GM12878 (cell line): ENCODE data around the gene THUMPD3. TPM values are rescaled to one million over a fixed set of nuclear protein-coding genes. Genes with fewer than 3 reads are reported as not detected.

Experiments used
- CBX5 ChIP-seq: sonication (generic); IDR thresholded peaks from 2 replicates; pipeline ENCODE4 v1.6.1; 2016; ENCODE audit warnings: low read depth, moderate library complexity, mild to moderate bottlenecking, inconsistent platforms
- CHD4 ChIP-seq: fragments of 200-600 bp; sonication (generic); IDR thresholded peaks from 2 replicates; pipeline ENCODE4 v1.6.1; 2016; ENCODE audit warnings: mild to moderate bottlenecking
- EP300 ChIP-seq, 2 experiments: fragments of 150-350 bp in 1 of 2; IDR thresholded peaks; 2 replicates each; pipeline ENCODE4 v1.6.1; 2011 to 2012; ENCODE audit warnings: low read depth in 2 of 2, low read length in 2 of 2, borderline replicate concordance in 1 of 2, improper control_type of control experiment in 1 of 2, inconsistent platforms in 1 of 2; ENCODE audit not compliant: control insufficient read depth in 1 of 2
- FOXK2 ChIP-seq: fragments of 450-650 bp; IDR thresholded peaks from 2 replicates; pipeline ENCODE4 v1.6.1; 2017; ENCODE audit warnings: mild to moderate bottlenecking, moderate library complexity
- GABPA ChIP-seq: IDR thresholded peaks from 2 replicates; pipeline ENCODE4 v1.6.1; 2014; ENCODE audit warnings: antibody characterized with exemption, low read depth, mild to moderate bottlenecking, inconsistent platforms
- IKZF1 ChIP-seq: fragments of 450-650 bp; conservative IDR thresholded peaks from 2 replicates; pipeline ENCODE4 v1.6.1; 2017; ENCODE audit warnings: antibody characterized with exemption, mild to moderate bottlenecking
- KAT2A ChIP-seq: conservative IDR thresholded peaks from 2 replicates; pipeline ENCODE4 v1.6.1; 2011; ENCODE audit warnings: low read depth, low read length; ENCODE audit not compliant: control insufficient read depth
- MEF2B ChIP-seq: fragments of 450-650 bp; IDR thresholded peaks from 2 replicates; pipeline ENCODE4 v1.6.1; 2018; ENCODE audit warnings: mild to moderate bottlenecking, moderate library complexity; ENCODE audit not compliant: partially characterized antibody, poor library complexity, severe bottlenecking
- NBN ChIP-seq: fragments of 450-650 bp; IDR thresholded peaks from 2 replicates; pipeline ENCODE4 v1.6.1; 2016
- NFIC ChIP-seq: IDR thresholded peaks from 2 replicates; pipeline ENCODE4 v1.6.1; 2012; ENCODE audit warnings: low read depth, mild to moderate bottlenecking, inconsistent platforms, low read length, moderate library complexity
- NR2F1 ChIP-seq: fragments of 450-650 bp; conservative IDR thresholded peaks from 2 replicates; pipeline ENCODE4 v1.6.1; 2017; ENCODE audit warnings: mild to moderate bottlenecking
- PML ChIP-seq: IDR thresholded peaks from 2 replicates; pipeline ENCODE4 v1.6.1; 2012; ENCODE audit warnings: low read length, inconsistent platforms
- POLR2A ChIP-seq: IDR thresholded peaks from 2 replicates; pipeline ENCODE4 v1.6.1; 2011; ENCODE audit warnings: low read depth, mild to moderate bottlenecking, low read length
- RFX5 ChIP-seq: IDR thresholded peaks from 2 replicates; pipeline ENCODE4 v1.6.1; 2011; ENCODE audit warnings: low read depth, low read length, improper control_type of control experiment
- SIX5 ChIP-seq: IDR thresholded peaks from 2 replicates; pipeline ENCODE4 v1.6.1; 2011; ENCODE audit warnings: mild to moderate bottlenecking, low read depth, low read length, moderate library complexity; ENCODE audit not compliant: severe bottlenecking
- SMAD5 ChIP-seq: IDR thresholded peaks from 2 replicates; pipeline ENCODE4 v1.6.1; 2016; ENCODE audit warnings: antibody characterized with exemption, low read depth
- SP1 ChIP-seq: IDR thresholded peaks from one replicate; pipeline ENCODE4 v1.6.1; 2011; ENCODE audit warnings: low read depth, low read length
- USF1 ChIP-seq: IDR thresholded peaks from 2 replicates; pipeline ENCODE4 v1.6.1; 2011; ENCODE audit warnings: borderline replicate concordance, low read depth, mild to moderate bottlenecking, moderate library complexity, mixed read lengths, low read length; ENCODE audit not compliant: insufficient read depth; ENCODE audit errors: extremely low read length
- ZBED1 ChIP-seq: IDR thresholded peaks from 2 replicates; pipeline ENCODE4 v1.6.1; 2016; ENCODE audit warnings: borderline replicate concordance
- ZBTB40 ChIP-seq: fragments of 450-650 bp; IDR thresholded peaks from 2 replicates; pipeline ENCODE4 v1.6.1; 2016; ENCODE audit warnings: mild to moderate bottlenecking, moderate library complexity, borderline replicate concordance
- polyA plus RNA-seq, 11 experiments: library from polyadenylated mRNA; depleted of rRNA in 4 of 11; unstranded in 6 of 11; stranded (reverse) in 5 of 11; fragments of >200 nt; fragmentation: Nextera tagmentation in 4 of 11; fragmentation: Illumina TruSeq in 1 of 11; extraction: Ambion mirVana in 4 of 11; extraction: Trizol in 1 of 11; gene quantifications; 1 replicate in 1 of 11; 2 replicates in 10 of 11; pipeline versions ENCODE4 v1.2.1 to v1.2.3, GENCODE V29; 2011 to 2016; ENCODE audit warnings: inconsistent platforms in 2 of 11, missing spikeins in 2 of 11, low read depth in 1 of 11
- total RNA-seq, 4 experiments: library from RNA; depleted of rRNA in 3 of 4; stranded (reverse); fragments of >200 nt in 3 of 4; fragmentation: Illumina TruSeq in 1 of 4; extraction: Trizol in 1 of 4; gene quantifications; 2 replicates each; pipeline versions ENCODE4 v1.2.1 to v1.2.3, GENCODE V29; 2013 to 2021
- TF ChIP-seq, protein P1 (sequence below): IDR thresholded peaks from 2 replicates; pipeline ENCODE4 v1.6.1; 2012; ENCODE audit warnings: low read depth, low read length, improper control_type of control experiment
- TF ChIP-seq, protein P2 (sequence below): fragments of 450-650 bp; IDR thresholded peaks from 2 replicates; pipeline ENCODE4 v1.6.1; 2017; ENCODE audit warnings: mild to moderate bottlenecking

The THUMPD3 gene
- total and polyA plus RNA-seq, 10 of the 15 experiments (the other 5 are each of a cell fraction or from before 2014, with no cell fraction given) = 28.7 to 47.4 (median 41.8) TPM

DNA sequence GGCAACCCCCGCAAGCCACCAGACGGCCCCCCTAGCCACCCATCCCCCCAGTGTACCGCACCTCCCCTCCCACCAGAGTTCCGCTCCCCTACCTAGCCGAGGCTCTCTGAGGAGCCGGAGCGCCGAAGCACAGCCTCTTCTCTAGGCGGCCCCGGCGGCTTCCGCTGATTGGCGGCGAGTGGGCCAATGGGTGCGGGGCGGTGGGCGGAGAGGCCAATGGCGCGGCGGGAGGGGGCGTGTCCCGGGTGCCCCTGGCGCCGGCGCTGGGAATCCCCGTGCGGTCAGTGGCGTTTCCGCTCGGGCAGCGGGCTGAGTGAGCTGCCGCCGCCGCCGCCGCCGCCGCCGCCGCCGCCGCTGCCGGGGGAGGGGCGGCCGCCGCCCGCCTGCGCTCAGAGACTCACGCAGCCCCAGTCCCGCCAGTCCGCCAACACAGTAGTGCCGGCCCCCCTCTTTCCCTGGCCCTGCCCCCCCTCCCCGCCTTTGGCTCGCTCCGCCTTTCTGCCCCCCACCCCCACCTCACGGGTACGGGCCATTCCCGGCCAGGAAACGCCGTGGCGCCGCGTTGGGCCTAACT, 34.6 kb downstream of the THUMPD3 start, which contains the start of gene SETD5 (continued):
- TF ChIP-seq FOXK2 = no peak
- peak; percentile 98 for TF ChIP-seq PML
- TF ChIP-seq IKZF1 = peak; percentile 16; the same call in 1 of the 2 replicates
- no peak for TF ChIP-seq CHD4
- no peak for TF ChIP-seq USF1
- peak; percentile 27; the same call in 1 of the 2 replicates for TF ChIP-seq ZBED1
- TF ChIP-seq SIX5 = no peak
- TF ChIP-seq, protein P1, sequence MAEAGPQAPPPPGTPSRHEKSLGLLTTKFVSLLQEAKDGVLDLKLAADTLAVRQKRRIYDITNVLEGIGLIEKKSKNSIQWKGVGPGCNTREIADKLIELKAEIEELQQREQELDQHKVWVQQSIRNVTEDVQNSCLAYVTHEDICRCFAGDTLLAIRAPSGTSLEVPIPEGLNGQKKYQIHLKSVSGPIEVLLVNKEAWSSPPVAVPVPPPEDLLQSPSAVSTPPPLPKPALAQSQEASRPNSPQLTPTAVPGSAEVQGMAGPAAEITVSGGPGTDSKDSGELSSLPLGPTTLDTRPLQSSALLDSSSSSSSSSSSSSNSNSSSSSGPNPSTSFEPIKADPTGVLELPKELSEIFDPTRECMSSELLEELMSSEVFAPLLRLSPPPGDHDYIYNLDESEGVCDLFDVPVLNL = no peak
- TF ChIP-seq NBN = no peak; the same call in 1 of the 2 replicates
- TF ChIP-seq ZBTB40 = peak; percentile 68; the same call in 1 of the 2 replicates
- no peak for TF ChIP-seq EP300 (IDR thresholded peaks at IDR 0.05; ENCODE audit: borderline replicate concordance in 1 of 2, control insufficient read depth in 1 of 2, low read depth in 2 of 2, low read length in 2 of 2)
- TF ChIP-seq GABPA = no peak
- TF ChIP-seq POLR2A = peak; percentile 85; the same call in 1 of the 2 replicates
- TF ChIP-seq SMAD5 = peak; percentile 93
- peak; percentile 14; the same call in 1 of the 2 replicates for TF ChIP-seq RFX5
- TF ChIP-seq NR2F1 = peak; percentile 54; the same call in 1 of the 2 replicates
- no peak for TF ChIP-seq NFIC
- no peak for TF ChIP-seq KAT2A
- 0 out of 2 replicates have a peak, but pooled peaks have one; percentile 37 for TF ChIP-seq CBX5
- TF ChIP-seq, protein P2, sequence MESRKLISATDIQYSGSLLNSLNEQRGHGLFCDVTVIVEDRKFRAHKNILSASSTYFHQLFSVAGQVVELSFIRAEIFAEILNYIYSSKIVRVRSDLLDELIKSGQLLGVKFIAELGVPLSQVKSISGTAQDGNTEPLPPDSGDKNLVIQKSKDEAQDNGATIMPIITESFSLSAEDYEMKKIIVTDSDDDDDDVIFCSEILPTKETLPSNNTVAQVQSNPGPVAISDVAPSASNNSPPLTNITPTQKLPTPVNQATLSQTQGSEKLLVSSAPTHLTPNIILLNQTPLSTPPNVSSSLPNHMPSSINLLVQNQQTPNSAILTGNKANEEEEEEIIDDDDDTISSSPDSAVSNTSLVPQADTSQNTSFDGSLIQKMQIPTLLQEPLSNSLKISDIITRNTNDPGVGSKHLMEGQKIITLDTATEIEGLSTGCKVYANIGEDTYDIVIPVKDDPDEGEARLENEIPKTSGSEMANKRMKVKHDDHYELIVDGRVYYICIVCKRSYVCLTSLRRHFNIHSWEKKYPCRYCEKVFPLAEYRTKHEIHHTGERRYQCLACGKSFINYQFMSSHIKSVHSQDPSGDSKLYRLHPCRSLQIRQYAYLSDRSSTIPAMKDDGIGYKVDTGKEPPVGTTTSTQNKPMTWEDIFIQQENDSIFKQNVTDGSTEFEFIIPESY = no peak
- no peak for TF ChIP-seq MEF2B
- peak; percentile 72 for TF ChIP-seq SP1
